HG02623 (cell line): ENCODE measurements around the gene ADTRP.

ENCODE experiments used
- ATAC-seq: cut with Tn5 transposase; IDR thresholded peaks from one replicate; pipeline ENCODE4 v1.9.1; 2021; ENCODE audit warnings: moderate library complexity; ENCODE audit not compliant: unreplicated experiment

Gene ADTRP

GRCh38 chr6:11665604-11666326 lies 112.8 kb downstream of the ADTRP start:
- no peak for ATAC-seq
